Measurements from ENCODE around the gene PACSIN1.

The PACSIN1 gene

GRCh38 chr6:34465531-34466241 is at the start of gene PACSIN1:
TSS of gene PACSIN1 (plus strand) at chr6:34466076. CDS start at chr6:34526306, 60,230 bp downstream.
- no peak for DNase-seq (ENCODE audit: low spot score)

- DNase-seq (ENCODE audit: low spot score) = no peak
Observed at GRCh38 chr6:34416877-34417371, 49.0 kb upstream of the PACSIN1 start.

GRCh38 chr6:34418367-34418766 is 47.5 kb upstream of the PACSIN1 start:
- no peak for DNase-seq (ENCODE audit: low spot score)

- no peak for DNase-seq (ENCODE audit: low spot score)
Observed at GRCh38 chr6:34423254-34423653, 42.6 kb upstream of the PACSIN1 start.

DNA sequence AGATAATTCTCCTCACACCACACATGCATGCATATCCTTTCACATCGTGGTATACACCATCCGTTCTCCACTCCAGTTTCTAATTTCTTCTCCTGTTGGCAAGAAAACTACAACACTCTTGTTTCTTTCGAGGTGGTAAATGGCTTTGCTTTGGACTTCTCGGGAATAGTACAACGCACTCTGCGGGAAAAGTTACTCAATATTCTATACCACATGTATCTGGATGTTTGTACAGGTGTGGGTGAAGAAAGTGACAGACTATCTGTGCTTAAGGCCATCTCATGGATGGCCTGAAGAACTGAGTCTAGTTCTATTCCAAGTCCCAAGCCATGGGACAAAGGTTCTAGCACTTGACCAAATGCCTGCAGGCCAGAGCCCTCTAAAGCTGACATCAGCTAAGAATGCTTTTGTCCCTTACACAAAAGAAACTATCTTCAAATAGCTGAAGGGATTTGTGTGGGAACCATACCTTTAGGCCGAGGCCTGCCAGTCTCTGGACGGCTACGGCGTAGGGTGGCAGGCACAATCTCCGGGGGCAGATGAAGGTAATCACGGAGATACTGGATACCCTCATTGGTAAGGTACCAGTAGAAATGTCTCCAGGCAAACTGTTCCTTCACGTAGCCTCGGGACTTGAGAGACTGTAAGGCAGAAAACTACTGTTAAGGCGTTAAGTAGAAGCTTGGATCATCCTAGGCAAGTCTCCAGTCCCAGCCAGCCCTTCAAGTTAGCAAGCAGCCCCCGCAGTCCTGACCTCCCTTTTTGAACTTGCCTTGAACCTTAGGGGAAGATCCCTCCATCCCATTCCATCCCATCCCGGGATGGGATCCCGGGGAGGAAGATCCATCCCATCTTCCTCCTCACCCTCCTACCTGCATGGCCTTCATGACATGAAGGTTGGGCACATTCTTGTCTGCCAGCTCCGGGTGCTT is 41.4 kb upstream of the PACSIN1 start:
- no peak for DNase-seq (ENCODE audit: low spot score)

DNA sequence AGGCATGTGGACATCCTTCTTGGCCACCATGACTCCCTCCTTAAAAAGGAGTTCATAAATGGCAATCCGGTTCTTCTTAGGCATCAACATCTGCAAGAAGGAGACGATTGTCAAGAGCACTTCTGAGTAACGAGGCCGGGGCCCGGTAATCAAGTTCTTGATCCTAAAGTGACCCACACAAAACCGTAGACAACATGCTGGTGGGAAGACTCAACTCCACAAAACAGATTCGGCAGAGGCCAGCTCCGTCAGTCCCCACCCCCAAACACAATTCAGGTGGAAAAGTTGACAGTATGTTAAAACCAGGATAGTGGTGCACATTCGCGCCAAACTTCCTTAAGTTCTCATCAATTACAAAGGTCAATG is 40.8 kb upstream of the PACSIN1 start:
- no peak for DNase-seq (ENCODE audit: low spot score)

GRCh38 chr6:34425498-34426410 is 40.1 kb upstream of the PACSIN1 start, which contains the start of gene RPS10:
TSS of gene RPS10 (minus strand) at chr6:34426069. CDS start at chr6:34425221, 848 bp downstream.
- DNase-seq (ENCODE audit: low spot score) = peak; percentile 97

GRCh38 chr6:34435916-34436315 is 30.0 kb upstream of the PACSIN1 start:
- DNase-seq (ENCODE audit: low spot score) = no peak

GRCh38 chr6:34436803-34437643 is 28.9 kb upstream of the PACSIN1 start:
- no peak for DNase-seq (ENCODE audit: low spot score)

DNA sequence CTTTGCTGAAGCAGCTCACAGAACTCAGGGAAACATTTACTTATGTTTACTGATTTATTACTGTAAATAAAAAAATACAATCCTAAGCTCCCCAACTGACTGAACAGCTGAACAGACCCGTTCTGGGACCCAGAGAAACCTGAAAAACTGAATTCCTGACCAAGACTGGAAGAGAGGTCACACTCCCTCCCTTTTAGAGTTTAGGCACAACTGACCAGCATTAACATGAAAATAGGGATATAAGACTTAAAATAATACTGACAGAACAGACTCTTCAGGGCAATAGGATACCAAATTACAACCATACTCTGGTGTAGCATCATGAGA is 28.3 kb upstream of the PACSIN1 start:
- no peak for DNase-seq (ENCODE audit: low spot score)

DNA sequence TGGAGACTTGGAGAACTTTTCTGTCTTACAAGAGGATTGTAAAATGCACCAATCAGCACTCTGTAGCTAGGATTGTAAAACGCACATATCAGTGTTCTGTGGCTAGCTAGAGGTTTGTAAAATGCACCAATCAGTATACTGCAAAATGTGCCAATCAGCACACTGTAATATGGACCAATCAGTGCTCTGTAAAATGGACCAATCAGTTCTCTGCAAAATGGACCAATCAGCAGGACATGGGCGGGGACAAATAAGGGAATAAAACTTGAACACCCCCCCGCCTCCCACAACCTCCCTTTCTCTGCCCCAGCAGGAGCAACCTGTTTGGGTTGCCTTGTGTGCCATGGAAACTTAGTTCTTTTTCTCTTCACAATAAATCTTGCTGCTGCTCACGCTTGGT is 27.2 kb upstream of the PACSIN1 start:
- DNase-seq (ENCODE audit: low spot score) = no peak

DNA sequence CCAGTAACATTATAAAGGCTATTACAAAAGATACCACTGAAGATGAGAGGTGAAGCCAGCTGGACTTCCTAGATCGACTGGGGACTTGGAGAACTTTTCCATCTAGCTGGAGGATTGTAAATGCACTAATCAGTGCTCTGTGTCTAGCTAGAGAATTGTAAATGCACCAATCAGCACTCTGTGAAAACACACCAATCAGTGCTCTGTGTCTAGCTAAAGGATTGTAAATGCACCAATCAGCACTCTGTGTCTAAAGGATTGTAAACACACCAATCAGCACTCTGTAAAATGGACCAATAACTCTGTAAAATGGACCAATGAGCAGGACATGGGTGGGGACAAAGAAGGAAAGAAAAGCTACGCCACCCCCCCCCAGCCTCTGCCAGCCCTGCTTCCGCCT is 26.4 kb upstream of the PACSIN1 start:
- no peak for DNase-seq (ENCODE audit: low spot score)

GRCh38 chr6:34441526-34441925 is 24.4 kb upstream of the PACSIN1 start:
- no peak for DNase-seq (ENCODE audit: low spot score)

- no peak for DNase-seq (ENCODE audit: low spot score)
Observed at GRCh38 chr6:34445313-34445860, 20.5 kb upstream of the PACSIN1 start.

DNA sequence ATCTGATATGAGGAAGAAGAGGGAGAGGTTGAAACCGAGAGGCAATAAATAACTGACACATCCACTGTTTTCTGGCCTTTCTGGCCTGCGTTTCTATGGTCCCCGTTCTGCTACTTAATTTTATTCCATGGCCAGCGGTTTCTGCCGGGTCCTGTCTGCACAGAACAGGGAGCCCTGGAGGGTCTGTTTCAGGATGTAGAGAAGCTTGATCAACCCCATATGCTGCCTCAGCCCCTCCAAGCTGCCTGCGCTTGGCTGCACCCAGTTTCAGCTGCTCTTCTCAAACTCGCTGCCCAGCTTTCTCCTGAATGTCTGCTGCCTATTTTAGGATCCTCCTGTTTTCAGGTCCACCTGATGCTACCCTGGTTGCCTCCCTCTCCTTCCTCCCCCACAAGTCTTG is 18.5 kb upstream of the PACSIN1 start:
- DNase-seq (ENCODE audit: low spot score) = no peak

DNA sequence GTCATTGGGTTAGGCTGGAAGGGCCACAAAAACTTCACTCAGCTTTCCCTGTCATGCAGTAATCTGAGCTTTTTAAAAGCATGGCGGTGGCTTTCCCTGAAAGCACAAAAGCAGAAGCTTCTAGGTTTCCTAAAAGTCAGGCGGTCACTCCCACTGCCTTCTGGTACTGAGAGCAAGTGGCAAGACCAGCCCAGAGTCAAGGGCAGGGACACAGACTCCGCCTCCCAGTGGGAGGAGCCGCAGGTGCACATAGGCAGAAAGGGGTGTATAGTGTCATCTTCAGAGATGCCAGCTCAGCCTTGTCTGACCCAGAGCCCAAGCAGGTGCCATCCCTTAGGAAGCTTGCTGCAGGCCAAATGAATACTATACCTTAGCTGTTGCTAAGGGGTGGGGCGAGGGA is 18.0 kb upstream of the PACSIN1 start:
- DNase-seq (ENCODE audit: low spot score) = no peak

DNA sequence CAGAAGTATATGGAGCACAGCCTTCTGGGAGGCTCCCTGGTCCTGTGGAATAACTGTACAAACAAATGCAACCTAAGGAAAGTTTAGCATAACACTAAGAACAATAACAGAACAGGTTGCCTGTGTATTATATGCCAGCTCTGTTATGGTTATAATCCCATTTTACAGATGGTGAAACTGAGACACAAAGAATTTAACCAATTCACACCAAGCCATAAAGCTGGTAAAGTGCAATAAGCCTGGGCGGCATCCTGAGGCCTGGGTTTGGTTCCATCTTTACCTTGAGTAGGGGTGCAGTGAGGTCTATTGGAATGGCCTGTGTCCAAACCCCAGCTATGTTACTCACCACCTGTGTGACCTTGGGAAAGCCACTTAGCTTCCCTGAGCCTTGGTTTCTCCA is 14.7 kb upstream of the PACSIN1 start:
- no peak for DNase-seq (ENCODE audit: low spot score)

GRCh38 chr6:34455831-34456230 is 10.0 kb upstream of the PACSIN1 start:
- DNase-seq (ENCODE audit: low spot score) = no peak

GRCh38 chr6:34457382-34457741 is 8.5 kb upstream of the PACSIN1 start:
- DNase-seq (ENCODE audit: low spot score) = no peak

GRCh38 chr6:34457742-34458735 is 7.8 kb upstream of the PACSIN1 start:
- DNase-seq (ENCODE audit: low spot score) = no peak

Data from left forelimb (tissue), 1 donor.